Measurements from ENCODE around the gene GPR68.
"Not testable (repeated sequence)": the region's sequence is repeated elsewhere in the genome, so short reads cannot be mapped to it uniquely, and the experiment has no call there.

Gene GPR68

GRCh38 chr14:91228112-91229004 is 16.1 kb downstream of the GPR68 start:
- DNase-seq (ENCODE audit: low read depth, low spot score), result no peak

GRCh38 chr14:91227183-91227628 is 17.3 kb downstream of the GPR68 start:
- DNase-seq (ENCODE audit: low read depth, low spot score), result no peak

GRCh38 chr14:91226360-91226759 is 18.1 kb downstream of the GPR68 start:
- not testable (repeated sequence) for DNase-seq (ENCODE audit: low read depth, low spot score)

- no peak for DNase-seq (ENCODE audit: low read depth, low spot score)
These were observed 19.5 kb downstream of the GPR68 start for GRCh38 chr14:91225025-91225424.

GRCh38 chr14:91223028-91223783 is 21.3 kb downstream of the GPR68 start:
- no peak for DNase-seq (ENCODE audit: low read depth, low spot score)

- DNase-seq (ENCODE audit: low read depth, low spot score), result no peak
These were observed 23.2 kb downstream of the GPR68 start for GRCh38 chr14:91221270-91221669.

GRCh38 chr14:91220581-91221000 is 23.9 kb downstream of the GPR68 start:
- no peak for DNase-seq (ENCODE audit: low read depth, low spot score)

GRCh38 chr14:91219517-91220389 is 24.8 kb downstream of the GPR68 start:
- peak; percentile 19 for DNase-seq (ENCODE audit: low read depth, low spot score)

- DNase-seq (ENCODE audit: low read depth, low spot score), result no peak
These were observed 26.5 kb downstream of the GPR68 start for GRCh38 chr14:91218014-91218413.

- no peak for DNase-seq (ENCODE audit: low read depth, low spot score)
These were observed 27.7 kb downstream of the GPR68 start for GRCh38 chr14:91216731-91217226.

GRCh38 chr14:91215381-91215780 is 29.1 kb downstream of the GPR68 start:
- no peak for DNase-seq (ENCODE audit: low read depth, low spot score)

- DNase-seq (ENCODE audit: low read depth, low spot score), result no peak
These were observed 30.2 kb downstream of the GPR68 start for GRCh38 chr14:91214306-91214705.

GRCh38 chr14:91211017-91211416 is 33.5 kb downstream of the GPR68 start:
- no peak for DNase-seq (ENCODE audit: low read depth, low spot score)

- no peak for DNase-seq (ENCODE audit: low read depth, low spot score)
These were observed 37.5 kb downstream of the GPR68 start for GRCh38 chr14:91207008-91207407.

- DNase-seq (ENCODE audit: low read depth, low spot score), result no peak
These were observed 39.0 kb downstream of the GPR68 start for GRCh38 chr14:91205459-91205858.

- DNase-seq (ENCODE audit: low read depth, low spot score), result no peak
These were observed 39.8 kb downstream of the GPR68 start for GRCh38 chr14:91204657-91205056.

GRCh38 chr14:91202234-91202974 is 42.1 kb downstream of the GPR68 start:
- peak; percentile 24 for DNase-seq (ENCODE audit: low read depth, low spot score)

GRCh38 chr14:91200802-91201201 is 43.7 kb downstream of the GPR68 start:
- DNase-seq (ENCODE audit: low read depth, low spot score), result not testable (repeated sequence)

- DNase-seq (ENCODE audit: low read depth, low spot score), result no peak
These were observed 46.9 kb downstream of the GPR68 start for GRCh38 chr14:91197631-91198030.

GRCh38 chr14:91195881-91196280 is 48.6 kb downstream of the GPR68 start:
- DNase-seq (ENCODE audit: low read depth, low spot score), result no peak

- no peak for DNase-seq (ENCODE audit: low read depth, low spot score)
These were observed 51.4 kb downstream of the GPR68 start for GRCh38 chr14:91193069-91193468.

All from ELF-1 (cell line).